Ovary (tissue), 9 donors: ENCODE measurements around the gene PDE4D. TPM values are rescaled to one million over a fixed set of nuclear protein-coding genes. Genes with fewer than 3 reads are reported as not detected.

Experiments used
- DNase-seq, 5 donors: peaks; one replicate each; pipeline ENCODE4 v3.0.0-alpha.2; 2019 to 2020
- H3K27ac ChIP-seq, 2 donors: fragments of 200-600 bp; one replicate each; pipeline versions ENCODE4 v1.5.1 to v1.8.0; 2019 to 2022
- H3K27me3 ChIP-seq: fragments of 200-600 bp; one replicate; pipeline ENCODE4 v1.8.0; 2022
- H3K36me3 ChIP-seq: fragments of 200-600 bp; sonication (generic); one replicate; pipeline ENCODE4 v1.5.1; 2019
- H3K4me1 ChIP-seq: one replicate; pipeline ENCODE4 v1.8.1; 2013; ENCODE audit warnings: mild to moderate bottlenecking, moderate library complexity; ENCODE audit not compliant: insufficient read depth
- H3K4me3 ChIP-seq: fragments of 200-600 bp; sonication (generic); one replicate; pipeline ENCODE4 v1.5.1; 2017
- H3K9me3 ChIP-seq, 2 donors: fragments of 200-600 bp in 1 of 2; sonication (generic) in 1 of 2; one replicate each; pipeline versions ENCODE4 v1.5.1 to v1.8.1; 2013 to 2019; ENCODE audit warnings: mild to moderate bottlenecking in 1 of 2, moderate library complexity in 1 of 2
- CTCF ChIP-seq, 3 donors: fragments of 450-650 bp in 2 of 3; fragments of 200-600 bp in 1 of 3; IDR thresholded peaks; one replicate each; pipeline versions ENCODE4 v1.5.1 to v1.8.0; 2016 to 2022; ENCODE audit warnings: antibody characterized with exemption in 3 of 3, mild to moderate bottlenecking in 1 of 3
- EP300 ChIP-seq: sonication (generic); formaldehyde crosslinking; IDR thresholded peaks from one replicate; pipeline ENCODE4 v1.6.1; 2017; ENCODE audit warnings: antibody characterized with exemption
- POLR2A ChIP-seq: fragments of 450-650 bp; IDR thresholded peaks from one replicate; pipeline ENCODE4 v1.6.1; 2017; ENCODE audit warnings: antibody characterized with exemption, mild to moderate bottlenecking, moderate library complexity
- WGBS, 3 donors: extraction: QIAGEN DNeasy Blood & Tissue Kit in 1 of 3; methylation state at CpG; one replicate each; pipeline versions ENCODE4 v1.1.5 to v1.1.7; 2013 to 2017; 5-methylcytosine and 5-hydroxymethylcytosine counted together
- intact Hi-C, 4 donors: fragments of 100-400 bp; cut with DNase I; formaldehyde crosslinking; loops; one replicate each; pipeline versions ENCODE4 v1.11.0 to v1.15.1; 2022 to 2023
- polyA plus RNA-seq, 2 donors: library from polyadenylated mRNA; stranded (reverse); fragments of 200-250 nt in 1 of 2; fragments of 350-450 nt in 1 of 2; fragmentation: Illumina TruSeq in 1 of 2; extraction: RNeasy Lipid Tissue Mini Kit (QIAGEN cat#74804) in 1 of 2; gene quantifications; one replicate each; pipeline ENCODE4 v1.2.3, GENCODE V29; 2013 to 2014
- total RNA-seq, 7 donors: library from RNA; depleted of rRNA in 2 of 7; stranded (reverse); fragments of >200 nt in 2 of 7; fragmentation: NEBNext Ultra II Directional in 3 of 7; extraction: Animal tissue kit (Norgen Biotek cat#: 25700) in 3 of 7; gene quantifications; one replicate each; pipeline versions ENCODE4 v1.1.0 to v1.2.4, GENCODE V29; 2016 to 2023
- donor health status: DM: no; HTN: no; CAD: no; lungs with moderate emphysema.
- donor health status: DM: no; HTN: no; CAD: no.
- donor health status: Bipolar disorder and iron deficiency.
- donor health status: DM: yes; HTN: yes; CAD: no.
- donor health status: DM: no; HTN: no; CAD: no.
- donor health status: DM: yes; HTN: yes; CAD: no.

The PDE4D gene
- total and polyA plus RNA-seq, 9 donors: 1.3 to 67.6 (median 8.4) TPM

GRCh38 chr5:59436364-59437148 lies 457.0 kb downstream of the PDE4D start:
- Histone ChIP-seq H3K36me3 (no peaks in the 10 kb centered on the region), H3K4me3 (no peak overlapping the region), H3K4me1 (no peaks in the 10 kb centered on the region), H3K27me3 (no peaks in the 10 kb centered on the region), H3K27ac (no peak overlapping the region), H3K9me3 (no peaks in the 10 kb centered on the region)
- TF ChIP-seq POLR2A: no peak
- TF ChIP-seq EP300: no peak
- no peak for TF ChIP-seq CTCF (IDR thresholded peaks at IDR 0.05)
- no peak for DNase-seq
- 75 to 82% (median 79%) methylated on average over 5 of the region's 5 CpGs for WGBS, 3 donors
- intact Hi-C loops: no loop called here

GRCh38 chr5:59433174-59433573 lies 460.4 kb downstream of the PDE4D start:
- Histone ChIP-seq H3K4me3 (no peak overlapping the region), H3K9me3 (no peaks in the 10 kb centered on the region), H3K4me1 (no peaks in the 10 kb centered on the region), H3K27ac (no peak overlapping the region), H3K36me3 (no peaks in the 10 kb centered on the region), H3K27me3 (no peaks in the 10 kb centered on the region)
- 81 to 94% (median 94%) methylated on average over 1 of the region's 1 CpG for WGBS, 3 donors
- TF ChIP-seq EP300 (no peak), CTCF (IDR thresholded peaks at IDR 0.05) (no peak), POLR2A (no peak)
- intact Hi-C loops: no loop called here
- DNase-seq: no peak

- TF ChIP-seq CTCF (IDR thresholded peaks at IDR 0.05): no peak
- Histone ChIP-seq H3K36me3 (no peaks in the 10 kb centered on the region), H3K4me1 (no peaks in the 10 kb centered on the region), H3K9me3 (no peaks in the 10 kb centered on the region), H3K4me3 (no peak overlapping the region), H3K27ac (no peak overlapping the region), H3K27me3 (no peaks in the 10 kb centered on the region)
- DNase-seq: no peak
- intact Hi-C loops: no loop called here
- whole genome bisulfite sequencing, 3 donors: 76 to 86% (median 83%) methylated on average over 9 of the region's 9 CpGs
Measured at GRCh38 chr5:59430066-59430685, 463.4 kb downstream of the PDE4D start.

GRCh38 chr5:59428391-59428790 lies 465.1 kb downstream of the PDE4D start:
- intact Hi-C loops: no loop called here
- no peak overlapping the region for H3K27ac ChIP-seq
- 18 to 39% (median 23%) methylated on average over 2 of the region's 2 CpGs for WGBS, 3 donors
- H3K36me3 ChIP-seq: no peaks in the 10 kb centered on the region
- no peak for DNase-seq
- no peaks in the 10 kb centered on the region for H3K9me3 ChIP-seq
- no peak overlapping the region for H3K4me3 ChIP-seq
- no peaks in the 10 kb centered on the region for H3K27me3 ChIP-seq
- no peaks in the 10 kb centered on the region for H3K4me1 ChIP-seq
- TF ChIP-seq CTCF (IDR thresholded peaks at IDR 0.05) (no peak), POLR2A (no peak), EP300 (no peak)
